ENCODE results near the gene ME3. TPM values are rescaled to one million over a fixed set of nuclear protein-coding genes. Genes with fewer than 3 reads are reported as not detected.

The ME3 gene
- total RNA-seq, 1 experiment from 2014 or later: 1.8 TPM

DNA sequence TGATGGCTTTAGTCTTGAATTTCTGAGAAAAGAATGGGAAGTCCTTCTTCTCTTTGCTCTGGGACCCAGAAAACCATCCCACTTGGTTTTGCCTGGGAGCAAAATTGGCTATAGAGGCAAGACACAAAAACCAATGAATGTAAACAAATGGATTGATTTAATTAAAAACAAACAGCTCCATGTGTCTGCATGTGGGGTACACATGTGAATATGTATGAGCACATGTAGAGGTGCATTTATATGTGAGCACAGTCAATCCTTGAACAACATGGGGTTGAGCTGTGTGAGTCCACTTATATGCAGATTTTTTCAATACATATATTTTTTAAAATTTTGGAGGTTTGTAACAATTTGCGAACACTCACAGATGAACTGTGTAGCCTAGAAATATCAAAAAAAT lies 210.5 kb downstream of the ME3 start:
- no peak for DNase-seq (ENCODE audit: low spot score)
- H3K4me1 Mint-ChIP-seq: peaks cover 6% of the 10 kb centered on the region
- no peaks in the 10 kb centered on the region for H3K27me3 Mint-ChIP-seq (ENCODE audit: low read depth)
- no peaks in the 10 kb centered on the region for H3K36me3 Mint-ChIP-seq
- POLR2A ChIA-PET: no interaction called here
- TF ChIP-seq PREB (CRISPR knock-in tag; IDR thresholded peaks at IDR 0.05; ENCODE audit: borderline replicate concordance) (no peak), FOXP1 (CRISPR knock-in tag; IDR thresholded peaks at IDR 0.05; ENCODE audit: borderline replicate concordance) (no peak), ZNF416 (CRISPR knock-in tag; IDR thresholded peaks at IDR 0.05) (no peak), ATF2 (CRISPR knock-in tag; IDR thresholded peaks at IDR 0.05; ENCODE audit: borderline replicate concordance, low read depth) (no peak), FOXJ3 (CRISPR knock-in tag; IDR thresholded peaks at IDR 0.05; ENCODE audit: borderline replicate concordance) (no peak), ZNF219 (CRISPR knock-in tag; IDR thresholded peaks at IDR 0.05; ENCODE audit: borderline replicate concordance) (no peak), CREB1 (CRISPR knock-in tag; IDR thresholded peaks at IDR 0.05) (no peak), TEAD4 (CRISPR knock-in tag; IDR thresholded peaks at IDR 0.05) (no peak), ZNF263 (CRISPR knock-in tag; IDR thresholded peaks at IDR 0.05; ENCODE audit: low read depth) (no peak), OVOL2 (CRISPR knock-in tag; IDR thresholded peaks at IDR 0.05; ENCODE audit: borderline replicate concordance) (no peak), USF2 (CRISPR knock-in tag; IDR thresholded peaks at IDR 0.05) (no peak), ZNF317 (CRISPR knock-in tag; IDR thresholded peaks at IDR 0.05; ENCODE audit: borderline replicate concordance, low read depth) (no peak)
- TF ChIP-seq, protein P1, sequence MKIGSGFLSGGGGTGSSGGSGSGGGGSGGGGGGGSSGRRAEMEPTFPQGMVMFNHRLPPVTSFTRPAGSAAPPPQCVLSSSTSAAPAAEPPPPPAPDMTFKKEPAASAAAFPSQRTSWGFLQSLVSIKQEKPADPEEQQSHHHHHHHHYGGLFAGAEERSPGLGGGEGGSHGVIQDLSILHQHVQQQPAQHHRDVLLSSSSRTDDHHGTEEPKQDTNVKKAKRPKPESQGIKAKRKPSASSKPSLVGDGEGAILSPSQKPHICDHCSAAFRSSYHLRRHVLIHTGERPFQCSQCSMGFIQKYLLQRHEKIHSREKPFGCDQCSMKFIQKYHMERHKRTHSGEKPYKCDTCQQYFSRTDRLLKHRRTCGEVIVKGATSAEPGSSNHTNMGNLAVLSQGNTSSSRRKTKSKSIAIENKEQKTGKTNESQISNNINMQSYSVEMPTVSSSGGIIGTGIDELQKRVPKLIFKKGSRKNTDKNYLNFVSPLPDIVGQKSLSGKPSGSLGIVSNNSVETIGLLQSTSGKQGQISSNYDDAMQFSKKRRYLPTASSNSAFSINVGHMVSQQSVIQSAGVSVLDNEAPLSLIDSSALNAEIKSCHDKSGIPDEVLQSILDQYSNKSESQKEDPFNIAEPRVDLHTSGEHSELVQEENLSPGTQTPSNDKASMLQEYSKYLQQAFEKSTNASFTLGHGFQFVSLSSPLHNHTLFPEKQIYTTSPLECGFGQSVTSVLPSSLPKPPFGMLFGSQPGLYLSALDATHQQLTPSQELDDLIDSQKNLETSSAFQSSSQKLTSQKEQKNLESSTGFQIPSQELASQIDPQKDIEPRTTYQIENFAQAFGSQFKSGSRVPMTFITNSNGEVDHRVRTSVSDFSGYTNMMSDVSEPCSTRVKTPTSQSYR (CRISPR knock-in tag; IDR thresholded peaks at IDR 0.05): no peak
- ATAC-seq: no peak
- H3K9me3 Mint-ChIP-seq: no peaks in the 10 kb centered on the region
- CTCF ChIA-PET: no interaction called here
- no peak overlapping the region for H3K4me3 Mint-ChIP-seq
- no peak overlapping the region for H3K27ac Mint-ChIP-seq

GRCh38 chr11:86460461-86461385 lies 211.7 kb downstream of the ME3 start:
- TF ChIP-seq TCF7 (CRISPR knock-in tag; IDR thresholded peaks at IDR 0.05; ENCODE audit: low read depth) (no peak), GABPB1 (CRISPR knock-in tag; IDR thresholded peaks at IDR 0.05) (no peak), NR1H2 (CRISPR knock-in tag; IDR thresholded peaks at IDR 0.05) (no peak), NR3C1 (CRISPR knock-in tag; conservative IDR thresholded peaks at IDR 0.05; ENCODE audit: low read depth) (no peak), ZNF423 (CRISPR knock-in tag; IDR thresholded peaks at IDR 0.05) (no peak), FOXK1 (CRISPR knock-in tag; IDR thresholded peaks at IDR 0.05) (no peak)
- ATAC-seq: no peak
- H3K27ac Mint-ChIP-seq: no peak overlapping the region
- CTCF ChIA-PET: interaction anchor here (1.7 to 1.8 kb wide), 2 partner anchors 111 to 147 kb away, joined by 4 to 7 read pairs; no protein-coding TSS in a partner anchor
- no peak overlapping the region for H3K4me3 Mint-ChIP-seq
- H3K27me3 Mint-ChIP-seq (ENCODE audit: low read depth): no peaks in the 10 kb centered on the region
- no peak for DNase-seq (ENCODE audit: low spot score)
- POLR2A ChIA-PET: no interaction called here
- no peaks in the 10 kb centered on the region for H3K9me3 Mint-ChIP-seq
- H3K36me3 Mint-ChIP-seq: no peaks in the 10 kb centered on the region
- H3K4me1 Mint-ChIP-seq: peaks cover 13% of the 10 kb centered on the region
